D721Med (cell line): ENCODE measurements around the gene SMTN.
"Not testable (repeated sequence)": the region's sequence is repeated elsewhere in the genome, so short reads cannot be mapped to it uniquely, and the experiment has no call there.

Experiments
- DNase-seq: peaks from one replicate; pipeline ENCODE4 v3.0.0; 2011; ENCODE audit warnings: low spot score; ENCODE audit not compliant: insufficient read length
- FAIRE-seq: peaks from 2 replicates; lab custom pipeline; 2011; peaks lifted over from hg19 to GRCh38; lab: Jason Lieb, UNC
- TF ChIP-seq, protein P1 (sequence below): IDR thresholded peaks from 2 replicates; pipeline ENCODE4 v1.5.1; 2012; ENCODE audit warnings: mild to moderate bottlenecking, control low read depth; ENCODE audit not compliant: insufficient read depth; ENCODE audit errors: missing control alignments

Gene SMTN

DNA sequence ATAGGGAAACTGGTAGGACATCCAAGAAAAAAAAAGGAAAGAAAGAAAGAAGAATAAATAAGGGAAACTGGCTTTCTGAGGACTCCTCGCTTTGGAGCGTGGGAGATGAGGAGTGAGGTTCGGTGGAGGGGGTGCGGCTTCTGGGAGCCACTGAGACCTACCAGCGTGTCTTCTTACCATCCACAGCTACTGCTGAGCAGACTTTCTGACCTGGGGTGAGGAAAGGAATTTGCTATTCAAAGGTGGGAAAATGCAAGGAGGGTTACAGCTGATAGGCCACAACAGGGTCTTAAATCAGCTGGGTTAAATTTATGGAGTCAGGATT lies 26.7 kb downstream of the SMTN start:
- DNase-seq (no peak), FAIRE-seq (no peak)
- TF ChIP-seq, protein P1, sequence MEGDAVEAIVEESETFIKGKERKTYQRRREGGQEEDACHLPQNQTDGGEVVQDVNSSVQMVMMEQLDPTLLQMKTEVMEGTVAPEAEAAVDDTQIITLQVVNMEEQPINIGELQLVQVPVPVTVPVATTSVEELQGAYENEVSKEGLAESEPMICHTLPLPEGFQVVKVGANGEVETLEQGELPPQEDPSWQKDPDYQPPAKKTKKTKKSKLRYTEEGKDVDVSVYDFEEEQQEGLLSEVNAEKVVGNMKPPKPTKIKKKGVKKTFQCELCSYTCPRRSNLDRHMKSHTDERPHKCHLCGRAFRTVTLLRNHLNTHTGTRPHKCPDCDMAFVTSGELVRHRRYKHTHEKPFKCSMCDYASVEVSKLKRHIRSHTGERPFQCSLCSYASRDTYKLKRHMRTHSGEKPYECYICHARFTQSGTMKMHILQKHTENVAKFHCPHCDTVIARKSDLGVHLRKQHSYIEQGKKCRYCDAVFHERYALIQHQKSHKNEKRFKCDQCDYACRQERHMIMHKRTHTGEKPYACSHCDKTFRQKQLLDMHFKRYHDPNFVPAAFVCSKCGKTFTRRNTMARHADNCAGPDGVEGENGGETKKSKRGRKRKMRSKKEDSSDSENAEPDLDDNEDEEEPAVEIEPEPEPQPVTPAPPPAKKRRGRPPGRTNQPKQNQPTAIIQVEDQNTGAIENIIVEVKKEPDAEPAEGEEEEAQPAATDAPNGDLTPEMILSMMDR, result no peak

DNA sequence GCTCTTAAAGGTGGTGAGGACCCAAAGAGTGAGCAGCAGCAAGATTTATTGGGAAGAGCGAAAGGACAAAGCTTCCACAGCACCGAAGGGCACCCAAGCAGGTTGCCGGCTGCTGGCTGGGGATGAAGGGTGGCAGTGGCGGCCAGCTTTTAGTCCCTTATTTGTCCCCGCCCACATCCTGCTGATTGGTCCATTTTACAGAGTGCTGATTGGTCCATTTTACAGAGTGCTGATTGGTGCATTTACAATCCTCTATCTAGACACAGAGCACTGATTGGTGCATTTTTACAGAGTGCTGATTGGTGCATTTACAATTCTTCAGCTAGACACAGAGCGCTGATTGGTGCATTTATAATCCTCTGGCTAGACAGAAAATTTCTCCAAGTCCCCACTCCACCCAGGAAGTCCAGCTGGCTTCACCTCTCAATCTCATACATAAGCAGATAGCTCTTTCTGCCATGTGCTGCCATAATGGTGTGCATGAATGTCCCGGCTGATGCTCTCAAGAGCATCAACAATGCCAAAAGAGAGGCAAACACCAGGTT lies 31.5 kb downstream of the SMTN start:
- not testable (repeated sequence) for DNase-seq

DNA sequence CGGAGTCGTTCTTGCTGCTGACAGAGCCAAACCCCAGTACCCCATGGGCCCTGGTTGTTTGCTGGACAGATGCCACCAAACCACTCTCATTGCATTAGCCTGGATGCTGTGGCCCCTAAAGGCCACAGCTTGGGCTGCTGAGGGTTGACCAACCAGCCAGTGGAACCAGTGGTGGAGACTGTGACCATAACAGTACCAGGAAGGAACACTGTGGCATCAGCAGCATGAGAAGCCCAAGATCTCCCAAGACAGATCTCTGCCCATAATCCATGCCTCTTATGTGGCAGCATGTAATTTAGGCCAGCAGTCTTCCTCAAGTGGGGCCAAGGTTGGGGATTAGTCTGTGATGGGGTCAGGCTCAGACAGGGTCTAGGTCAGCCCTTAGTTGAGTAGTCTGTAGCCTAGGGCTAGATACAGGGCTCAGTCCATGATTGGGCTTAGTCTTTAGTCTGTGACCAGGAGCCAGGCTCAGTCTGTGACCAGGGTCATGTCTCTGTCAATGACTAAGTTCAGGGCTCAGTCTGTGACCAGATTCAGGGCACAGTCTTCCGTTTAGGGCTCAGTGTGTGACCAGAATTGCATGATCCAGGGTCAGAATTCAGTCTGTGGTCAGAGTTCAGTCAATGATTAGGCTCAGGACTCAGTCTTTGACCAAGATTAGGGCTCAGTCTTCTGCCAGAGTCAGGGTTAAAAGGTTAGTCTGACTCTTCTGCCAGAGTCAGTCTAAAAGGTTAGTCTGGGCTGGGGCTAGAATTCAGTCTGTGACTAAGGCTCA lies 37.1 kb downstream of the SMTN start:
- FAIRE-seq (no peak), DNase-seq (no peak)
- TF ChIP-seq, protein P1, result no peak

More for the DNA sequence above, 31.5 kb downstream of the SMTN start:
- FAIRE-seq, result not testable (repeated sequence)

DNA sequence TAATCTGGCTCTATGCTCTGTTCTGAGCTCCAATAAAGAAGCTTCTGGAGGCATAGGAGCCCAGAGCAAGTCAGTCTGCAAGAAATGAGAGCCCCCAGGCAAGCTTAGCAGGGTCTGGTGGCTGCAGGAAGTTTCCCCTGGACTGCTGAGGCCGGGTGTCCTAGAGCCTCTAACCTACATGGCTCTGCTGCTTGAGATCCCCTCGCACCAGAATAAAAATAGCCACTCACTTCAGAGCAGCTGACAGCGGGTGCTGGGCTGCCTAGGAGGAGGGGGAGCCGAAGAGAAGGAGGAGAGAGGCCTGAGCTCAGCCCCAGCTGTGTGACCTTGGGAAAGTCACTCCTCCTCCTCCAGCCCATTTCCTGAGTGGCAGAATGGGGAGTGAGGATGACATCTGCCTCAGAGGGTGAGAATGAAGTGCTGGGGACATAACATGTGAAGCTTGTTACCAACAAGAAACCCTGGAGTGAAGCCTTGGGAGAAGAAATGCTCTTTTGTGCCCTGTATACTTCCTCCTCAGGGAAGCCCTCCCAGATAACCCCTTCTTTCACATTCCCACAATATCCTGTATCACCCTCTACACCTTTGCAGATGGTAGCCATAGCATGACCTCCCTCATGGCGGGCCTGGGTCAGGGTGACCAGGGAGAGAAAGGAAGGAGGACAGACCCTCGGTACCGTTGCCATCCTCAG lies 38.1 kb downstream of the SMTN start:
- TF ChIP-seq, protein P1, result no peak
- no peak for DNase-seq

DNA sequence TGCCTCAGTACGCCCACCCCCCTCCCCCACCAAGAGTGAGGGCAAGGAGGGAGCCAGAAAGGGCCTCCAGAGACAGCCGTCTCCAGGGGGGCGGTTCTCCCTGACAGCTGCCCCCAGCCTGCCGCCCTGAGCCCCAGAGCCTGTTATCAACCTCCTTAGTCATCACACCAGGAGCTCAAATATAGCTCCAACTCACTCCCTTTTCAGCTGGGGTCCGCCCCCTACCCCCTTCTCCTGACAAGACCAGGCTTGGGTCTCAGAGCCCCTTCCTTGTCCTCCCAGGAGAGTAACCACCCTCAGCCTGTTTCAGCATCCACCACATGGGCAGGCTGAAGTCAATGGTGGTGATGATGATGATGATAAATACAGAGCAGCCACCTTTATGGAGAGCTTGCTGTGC lies 39.1 kb downstream of the SMTN start:
- TF ChIP-seq, protein P1, result no peak
- FAIRE-seq (no peak), DNase-seq (no peak)

More for the DNA sequence above, 38.1 kb downstream of the SMTN start:
- no peak for FAIRE-seq

DNA sequence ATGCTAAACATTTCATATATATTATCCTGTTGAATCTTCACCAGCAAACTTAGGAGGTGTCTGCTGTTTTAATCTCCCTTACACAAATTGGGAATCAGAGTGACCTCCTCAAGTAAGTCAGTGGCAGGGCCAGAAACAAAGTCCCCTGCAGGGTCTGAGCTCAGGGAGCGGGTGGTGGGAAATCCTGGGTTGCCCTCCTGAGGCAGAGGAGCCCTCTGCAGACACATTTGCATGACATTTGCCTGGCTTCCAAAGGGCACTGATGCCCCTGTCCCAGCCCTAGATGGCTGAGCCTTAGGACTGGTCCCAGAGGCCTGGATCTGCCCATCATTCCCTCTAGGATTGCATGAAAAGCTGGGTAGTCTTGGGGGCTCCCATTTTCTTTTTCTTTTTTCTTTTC lies 39.5 kb downstream of the SMTN start:
- TF ChIP-seq, protein P1, result no peak
- FAIRE-seq (no peak), DNase-seq (no peak)

DNA sequence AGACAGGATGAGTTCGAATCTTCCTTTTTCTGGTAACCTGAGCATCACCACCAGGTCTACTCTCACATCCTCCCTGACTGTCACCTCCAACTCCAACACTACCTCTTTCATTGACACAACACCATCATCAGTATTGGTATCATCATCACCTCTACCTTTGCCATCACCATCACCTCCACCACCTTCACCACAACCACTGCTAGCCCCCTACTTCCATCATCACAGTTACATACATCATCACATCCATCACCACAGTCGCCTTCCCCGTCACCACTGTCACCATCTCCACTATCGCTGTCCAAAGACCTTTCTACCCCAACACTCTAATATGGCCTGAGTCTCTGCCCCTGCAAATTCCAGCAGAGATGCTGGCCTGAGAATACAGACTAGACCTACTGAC lies 40.3 kb downstream of the SMTN start:
- TF ChIP-seq, protein P1, result no peak
- FAIRE-seq, result no peak
- DNase-seq, result no peak
